Neural cell (in vitro differentiated cells): ENCODE measurements around the gene ACTL9. TPM values are rescaled to one million over a fixed set of nuclear protein-coding genes. Genes with fewer than 3 reads are reported as not detected.

ENCODE experiments used
- H2AFZ ChIP-seq: fragments of 200-600, 300-800 bp; sonication (generic), shearing (Covaris generic); 2 replicates; pipeline ENCODE4 v1.6.0; 2014; ENCODE audit warnings: low read depth, mild to moderate bottlenecking, antibody characterized with exemption, low read length, moderate library complexity
- H3F3A ChIP-seq: fragments of 200-600 bp; shearing (Covaris generic); 2 replicates; pipeline ENCODE4 v1.6.1; 2016; ENCODE audit warnings: mild to moderate bottlenecking, moderate library complexity, mixed read lengths, antibody characterized with exemption, low read length; ENCODE audit not compliant: insufficient read depth, poor library complexity, severe bottlenecking
- H3K27ac ChIP-seq: fragments of 200-600, 300-800 bp; sonication (generic), shearing (Covaris generic); 2 replicates; pipeline ENCODE4 v1.5.1; 2014; ENCODE audit warnings: mild to moderate bottlenecking, low read length, moderate library complexity
- H3K27me3 ChIP-seq: fragments of 300-800, 200-600 bp; sonication (generic), shearing (Covaris generic); 2 replicates; pipeline ENCODE4 v1.6.0; 2014; ENCODE audit warnings: mild to moderate bottlenecking, low read depth, low read length, moderate library complexity; ENCODE audit not compliant: insufficient read depth
- H3K36me3 ChIP-seq: fragments of 300-800, 200-600 bp; sonication (generic), shearing (Covaris generic); 2 replicates; pipeline ENCODE4 v1.5.1; 2014; ENCODE audit warnings: mild to moderate bottlenecking, antibody characterized with exemption, low read length, moderate library complexity; ENCODE audit not compliant: insufficient read depth
- H3K4me2 ChIP-seq: fragments of 300-800, 200-600 bp; sonication (generic), shearing (Covaris generic); 2 replicates; pipeline ENCODE4 v1.6.0; 2014; ENCODE audit warnings: mild to moderate bottlenecking, low read length
- H3K4me3 ChIP-seq: fragments of 300-800, 200-600 bp; sonication (generic), shearing (Covaris generic); 2 replicates; pipeline ENCODE4 v1.5.1; 2014; ENCODE audit warnings: mild to moderate bottlenecking, low read length, moderate library complexity
- H3K79me2 ChIP-seq: fragments of 200-600 bp; shearing (Covaris generic); replicated peaks from 2 replicates; pipeline ENCODE4 v1.6.0; 2014; ENCODE audit warnings: mild to moderate bottlenecking, low read length, moderate library complexity; ENCODE audit not compliant: insufficient read depth
- H3K9ac ChIP-seq: fragments of 300-800, 200-600 bp; sonication (generic), shearing (Covaris generic); 2 replicates; pipeline ENCODE4 v1.6.1; 2016; ENCODE audit warnings: mild to moderate bottlenecking, low read length, mixed read lengths
- H3K9me2 ChIP-seq: fragments of 200-600 bp; shearing (Covaris generic); 2 replicates; pipeline ENCODE4 v1.6.1; 2016; ENCODE audit warnings: mild to moderate bottlenecking, low read length, mixed read lengths; ENCODE audit not compliant: insufficient read depth
- H3K9me3 ChIP-seq: fragments of 200-600, 300-800 bp; sonication (generic), shearing (Covaris generic); 2 replicates; pipeline ENCODE4 v1.6.1; 2016; ENCODE audit warnings: mild to moderate bottlenecking, mixed run types, low read length, moderate library complexity, mixed read lengths
- H4K20me1 ChIP-seq: fragments of 200-600 bp; shearing (Covaris generic); 2 replicates; pipeline ENCODE4 v1.6.1; 2016; ENCODE audit warnings: mild to moderate bottlenecking, mixed run types; ENCODE audit not compliant: insufficient read depth
- EP300 ChIP-seq: fragments of 450-650 bp; conservative IDR thresholded peaks from 2 replicates; pipeline ENCODE4 v1.6.1; 2014; ENCODE audit warnings: antibody characterized with exemption, mild to moderate bottlenecking, moderate library complexity; ENCODE audit not compliant: poor library complexity, severe bottlenecking
- EZH2 ChIP-seq: fragments of 200-600, 300-800 bp; shearing (Covaris generic), sonication (generic); IDR thresholded peaks from 2 replicates; pipeline ENCODE4 v1.6.1; 2014; ENCODE audit warnings: antibody characterized with exemption, low read length, borderline replicate concordance, mild to moderate bottlenecking; ENCODE audit not compliant: insufficient read depth, poor library complexity, severe bottlenecking
- MXI1 ChIP-seq: fragments of 450-650 bp; conservative IDR thresholded peaks from 2 replicates; pipeline ENCODE4 v1.6.1; 2014; ENCODE audit warnings: antibody characterized with exemption, mild to moderate bottlenecking; ENCODE audit not compliant: poor library complexity, severe bottlenecking
- POLR2AphosphoS5 ChIP-seq: IDR thresholded peaks from 2 replicates; pipeline ENCODE4 v1.6.1; 2012
- RAD21 ChIP-seq: fragments of 450-650 bp; conservative IDR thresholded peaks from 2 replicates; pipeline ENCODE4 v1.6.1; 2014; ENCODE audit warnings: antibody characterized with exemption, mild to moderate bottlenecking, moderate library complexity
- SMC3 ChIP-seq: fragments of 450-650 bp; conservative IDR thresholded peaks from 2 replicates; pipeline ENCODE4 v1.6.1; 2014; ENCODE audit warnings: antibody characterized with exemption, mild to moderate bottlenecking, moderate library complexity; ENCODE audit not compliant: poor library complexity
- TAF1 ChIP-seq: IDR thresholded peaks from 2 replicates; pipeline ENCODE4 v1.6.1; 2012; ENCODE audit warnings: low read depth
- polyA plus RNA-seq: library from polyadenylated mRNA; depleted of rRNA; stranded (reverse); fragments of >200 nt; gene quantifications from 2 replicates; pipeline ENCODE4 v1.2.3, GENCODE V29; 2014
- TF ChIP-seq, protein P1 (sequence below): fragments of 450-650 bp; IDR thresholded peaks from 2 replicates; pipeline ENCODE4 v1.5.1; 2014; ENCODE audit warnings: antibody characterized with exemption, mild to moderate bottlenecking, moderate library complexity; ENCODE audit not compliant: poor library complexity, severe bottlenecking
- TF ChIP-seq, protein P2 (sequence below): IDR thresholded peaks from 2 replicates; pipeline ENCODE4 v1.6.1; 2012; ENCODE audit warnings: borderline replicate concordance

Gene ACTL9
- polyA plus RNA-seq, 1 donor from 2014 or later = not detected

DNA sequence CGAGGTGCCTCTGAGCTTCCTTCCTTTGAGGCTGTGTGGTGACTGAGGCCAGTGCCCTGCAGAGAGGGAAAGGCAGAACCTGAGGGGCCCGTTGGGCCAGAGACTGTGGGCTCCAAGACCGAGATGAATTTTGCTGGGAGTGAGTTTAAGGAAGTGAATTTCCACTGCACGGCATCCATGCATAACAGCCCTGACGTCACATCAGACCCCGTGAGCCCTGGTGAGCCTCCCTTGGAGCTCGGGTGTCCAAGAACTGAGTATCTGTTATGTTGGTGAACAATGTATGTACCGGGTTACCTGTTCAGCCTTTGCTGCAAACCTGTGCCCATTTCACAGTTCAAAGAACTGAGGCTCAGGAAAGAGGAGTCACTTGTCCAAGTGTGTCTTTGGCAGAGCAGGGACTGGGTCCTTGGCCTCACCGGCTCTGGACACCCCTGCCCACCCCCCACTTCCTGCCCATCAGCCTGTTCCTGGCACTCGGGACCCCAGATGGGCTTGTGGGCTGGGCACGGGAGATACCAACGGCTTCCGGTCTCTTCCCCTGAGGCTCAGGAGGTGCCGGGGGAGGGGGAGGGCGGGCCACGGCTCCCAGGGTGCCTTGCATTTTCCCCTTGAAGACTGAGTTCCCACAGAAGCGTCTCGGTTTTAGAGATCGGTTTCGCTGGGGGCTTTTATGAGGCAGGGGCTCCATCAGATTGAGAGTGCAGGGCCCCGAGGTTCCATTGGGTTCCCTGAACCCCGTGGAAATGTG is 34.5 kb downstream of the ACTL9 start:
- H4K20me1 ChIP-seq = no peaks in the 10 kb centered on the region
- no peaks in the 10 kb centered on the region for H3K27me3 ChIP-seq
- no peak overlapping the region for H2AFZ ChIP-seq
- no peaks in the 10 kb centered on the region for H3K36me3 ChIP-seq
- no peak overlapping the region for H3K27ac ChIP-seq
- H3K9me3 ChIP-seq = no peaks in the 10 kb centered on the region
- no peak overlapping the region for H3K9ac ChIP-seq
- TF ChIP-seq SMC3 (no peak), TAF1 (no peak), POLR2AphosphoS5 (no peak), EZH2 (no peak), MXI1 (no peak), RAD21 (no peak)
- TF ChIP-seq, protein P1, sequence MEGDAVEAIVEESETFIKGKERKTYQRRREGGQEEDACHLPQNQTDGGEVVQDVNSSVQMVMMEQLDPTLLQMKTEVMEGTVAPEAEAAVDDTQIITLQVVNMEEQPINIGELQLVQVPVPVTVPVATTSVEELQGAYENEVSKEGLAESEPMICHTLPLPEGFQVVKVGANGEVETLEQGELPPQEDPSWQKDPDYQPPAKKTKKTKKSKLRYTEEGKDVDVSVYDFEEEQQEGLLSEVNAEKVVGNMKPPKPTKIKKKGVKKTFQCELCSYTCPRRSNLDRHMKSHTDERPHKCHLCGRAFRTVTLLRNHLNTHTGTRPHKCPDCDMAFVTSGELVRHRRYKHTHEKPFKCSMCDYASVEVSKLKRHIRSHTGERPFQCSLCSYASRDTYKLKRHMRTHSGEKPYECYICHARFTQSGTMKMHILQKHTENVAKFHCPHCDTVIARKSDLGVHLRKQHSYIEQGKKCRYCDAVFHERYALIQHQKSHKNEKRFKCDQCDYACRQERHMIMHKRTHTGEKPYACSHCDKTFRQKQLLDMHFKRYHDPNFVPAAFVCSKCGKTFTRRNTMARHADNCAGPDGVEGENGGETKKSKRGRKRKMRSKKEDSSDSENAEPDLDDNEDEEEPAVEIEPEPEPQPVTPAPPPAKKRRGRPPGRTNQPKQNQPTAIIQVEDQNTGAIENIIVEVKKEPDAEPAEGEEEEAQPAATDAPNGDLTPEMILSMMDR = no peak
- H3F3A ChIP-seq = no peaks in the 10 kb centered on the region
- H3K4me3 ChIP-seq = no peak overlapping the region
- no peak overlapping the region for H3K4me2 ChIP-seq
- no peaks in the 10 kb centered on the region for H3K9me2 ChIP-seq
- no peaks in the 10 kb centered on the region for H3K79me2 ChIP-seq

DNA sequence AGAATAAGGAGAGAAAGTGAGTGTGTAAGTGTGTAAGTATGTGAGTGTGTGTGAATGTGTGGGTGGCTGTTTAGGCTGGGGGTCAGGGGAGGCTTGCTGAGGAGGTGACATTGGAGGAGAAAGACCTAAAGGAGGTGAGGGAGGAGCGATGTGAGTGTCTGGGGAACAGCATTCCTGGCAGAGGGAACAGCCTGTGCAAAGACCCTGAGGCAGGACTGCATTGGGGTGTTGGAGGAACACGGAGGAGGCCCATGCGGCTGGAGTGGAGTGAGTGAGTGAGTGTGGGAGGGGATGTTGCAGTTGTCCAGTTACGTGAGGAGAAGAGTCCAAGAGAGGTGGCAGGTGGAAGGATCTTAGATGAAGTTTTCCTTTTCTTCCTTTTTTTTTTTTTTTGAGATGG is 36.3 kb downstream of the ACTL9 start:
- Histone ChIP-seq H3K9ac (no peak overlapping the region), H3K4me3 (no peak overlapping the region), H3K9me3 (no peaks in the 10 kb centered on the region), H4K20me1 (no peaks in the 10 kb centered on the region), H3K36me3 (no peaks in the 10 kb centered on the region), H3F3A (no peaks in the 10 kb centered on the region), H3K27ac (no peak overlapping the region), H3K79me2 (no peaks in the 10 kb centered on the region), H3K27me3 (no peaks in the 10 kb centered on the region), H3K4me2 (no peak overlapping the region), H2AFZ (no peak overlapping the region), H3K9me2 (no peaks in the 10 kb centered on the region)
- TF ChIP-seq EP300 (no peak), POLR2AphosphoS5 (no peak), RAD21 (no peak), EZH2 (no peak), TAF1 (no peak), MXI1 (no peak), SMC3 (no peak)
- TF ChIP-seq, protein P1 = no peak
- TF ChIP-seq, protein P2, sequence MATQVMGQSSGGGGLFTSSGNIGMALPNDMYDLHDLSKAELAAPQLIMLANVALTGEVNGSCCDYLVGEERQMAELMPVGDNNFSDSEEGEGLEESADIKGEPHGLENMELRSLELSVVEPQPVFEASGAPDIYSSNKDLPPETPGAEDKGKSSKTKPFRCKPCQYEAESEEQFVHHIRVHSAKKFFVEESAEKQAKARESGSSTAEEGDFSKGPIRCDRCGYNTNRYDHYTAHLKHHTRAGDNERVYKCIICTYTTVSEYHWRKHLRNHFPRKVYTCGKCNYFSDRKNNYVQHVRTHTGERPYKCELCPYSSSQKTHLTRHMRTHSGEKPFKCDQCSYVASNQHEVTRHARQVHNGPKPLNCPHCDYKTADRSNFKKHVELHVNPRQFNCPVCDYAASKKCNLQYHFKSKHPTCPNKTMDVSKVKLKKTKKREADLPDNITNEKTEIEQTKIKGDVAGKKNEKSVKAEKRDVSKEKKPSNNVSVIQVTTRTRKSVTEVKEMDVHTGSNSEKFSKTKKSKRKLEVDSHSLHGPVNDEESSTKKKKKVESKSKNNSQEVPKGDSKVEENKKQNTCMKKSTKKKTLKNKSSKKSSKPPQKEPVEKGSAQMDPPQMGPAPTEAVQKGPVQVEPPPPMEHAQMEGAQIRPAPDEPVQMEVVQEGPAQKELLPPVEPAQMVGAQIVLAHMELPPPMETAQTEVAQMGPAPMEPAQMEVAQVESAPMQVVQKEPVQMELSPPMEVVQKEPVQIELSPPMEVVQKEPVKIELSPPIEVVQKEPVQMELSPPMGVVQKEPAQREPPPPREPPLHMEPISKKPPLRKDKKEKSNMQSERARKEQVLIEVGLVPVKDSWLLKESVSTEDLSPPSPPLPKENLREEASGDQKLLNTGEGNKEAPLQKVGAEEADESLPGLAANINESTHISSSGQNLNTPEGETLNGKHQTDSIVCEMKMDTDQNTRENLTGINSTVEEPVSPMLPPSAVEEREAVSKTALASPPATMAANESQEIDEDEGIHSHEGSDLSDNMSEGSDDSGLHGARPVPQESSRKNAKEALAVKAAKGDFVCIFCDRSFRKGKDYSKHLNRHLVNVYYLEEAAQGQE = no peak
